ENCODE results near the gene FSHR.

GRCh38 chr2:48915227-48915626 lies 239.1 kb downstream of the FSHR start:
- no peak for TF ChIP-seq POLR2AphosphoS5 (IDR thresholded peaks at IDR 0.05)
- TF ChIP-seq CTCF (IDR thresholded peaks at IDR 0.05) = no peak
- TF ChIP-seq EP300 (IDR thresholded peaks at IDR 0.05; ENCODE audit: low read depth) = no peak
